ENCODE measurements around the gene LANCL2. TPM values are rescaled to one million over a fixed set of nuclear protein-coding genes. Genes with fewer than 3 reads are reported as not detected.

The LANCL2 gene
- total and polyA plus RNA-seq, 9 of the 15 experiments (the other 6 are each of a cell fraction or from before 2014, with no cell fraction given) = 5.3 to 18.5 (median 13.5) TPM

GRCh38 chr7:55325371-55325792, 39.8 kb upstream of the LANCL2 start:
- in situ Hi-C loops (cut with MboI) = no loop called here

More at GRCh38 chr7:55325371-55325792, 39.8 kb upstream of the LANCL2 start:
- 4% methylated on average over 5 of the region's 5 CpGs for WGBS (ENCODE audit: insufficient coverage, low coverage, missing lambda C conversion rate)
- TF ChIP-seq, protein P1, sequence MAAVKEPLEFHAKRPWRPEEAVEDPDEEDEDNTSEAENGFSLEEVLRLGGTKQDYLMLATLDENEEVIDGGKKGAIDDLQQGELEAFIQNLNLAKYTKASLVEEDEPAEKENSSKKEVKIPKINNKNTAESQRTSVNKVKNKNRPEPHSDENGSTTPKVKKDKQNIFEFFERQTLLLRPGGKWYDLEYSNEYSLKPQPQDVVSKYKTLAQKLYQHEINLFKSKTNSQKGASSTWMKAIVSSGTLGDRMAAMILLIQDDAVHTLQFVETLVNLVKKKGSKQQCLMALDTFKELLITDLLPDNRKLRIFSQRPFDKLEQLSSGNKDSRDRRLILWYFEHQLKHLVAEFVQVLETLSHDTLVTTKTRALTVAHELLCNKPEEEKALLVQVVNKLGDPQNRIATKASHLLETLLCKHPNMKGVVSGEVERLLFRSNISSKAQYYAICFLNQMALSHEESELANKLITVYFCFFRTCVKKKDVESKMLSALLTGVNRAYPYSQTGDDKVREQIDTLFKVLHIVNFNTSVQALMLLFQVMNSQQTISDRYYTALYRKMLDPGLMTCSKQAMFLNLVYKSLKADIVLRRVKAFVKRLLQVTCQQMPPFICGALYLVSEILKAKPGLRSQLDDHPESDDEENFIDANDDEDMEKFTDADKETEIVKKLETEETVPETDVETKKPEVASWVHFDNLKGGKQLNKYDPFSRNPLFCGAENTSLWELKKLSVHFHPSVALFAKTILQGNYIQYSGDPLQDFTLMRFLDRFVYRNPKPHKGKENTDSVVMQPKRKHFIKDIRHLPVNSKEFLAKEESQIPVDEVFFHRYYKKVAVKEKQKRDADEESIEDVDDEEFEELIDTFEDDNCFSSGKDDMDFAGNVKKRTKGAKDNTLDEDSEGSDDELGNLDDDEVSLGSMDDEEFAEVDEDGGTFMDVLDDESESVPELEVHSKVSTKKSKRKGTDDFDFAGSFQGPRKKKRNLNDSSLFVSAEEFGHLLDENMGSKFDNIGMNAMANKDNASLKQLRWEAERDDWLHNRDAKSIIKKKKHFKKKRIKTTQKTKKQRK (IDR thresholded peaks at IDR 0.05; ENCODE audit: borderline replicate concordance, low read depth, low read length) = no peak
- TF ChIP-seq ZNF217 (CRISPR knock-in tag; IDR thresholded peaks at IDR 0.05) (no peak), RREB1 (CRISPR knock-in tag; IDR thresholded peaks at IDR 0.05) (no peak)
- no peak overlapping the region for H3K4me2 ChIP-seq (ENCODE audit: insufficient read depth, low read length)
- no peak overlapping the region for H3K9ac ChIP-seq (ENCODE audit: insufficient read depth in 1 of 2, low read depth in 2 of 2, low read length in 2 of 2)
- no peak overlapping the region for H2AFZ ChIP-seq (ENCODE audit: low read depth, low read length)
- intact Hi-C loops (cut with micrococcal nuclease) = no loop called here
- no peak overlapping the region for H3K4me3 ChIP-seq
- H3K36me3 ChIP-seq (ENCODE audit: control insufficient read depth, insufficient read depth, low read length) = no peaks in the 10 kb centered on the region
- ATAC-seq = no peak
- no peaks in the 10 kb centered on the region for H3K9me3 ChIP-seq (replicated peaks; ENCODE audit: control insufficient read depth, insufficient read depth, low read depth, low read length)
- no TSS peak for BruUV-seq (replicated peaks)
- no peak overlapping the region for H3K27ac ChIP-seq (ENCODE audit: extremely low read depth, low read depth, low read length)
- ChIA-PET POLR2A (interaction anchor here (0.6 to 0.7 kb wide), 2 partner anchors 18 to 22 kb away, joined by 3 read pairs; no protein-coding TSS in a partner anchor), CTCF (ENCODE audit: low intra/inter-chr PET ratio) (no interaction called here)
- H3K79me2 ChIP-seq (ENCODE audit: control insufficient read depth, insufficient read depth, low read length) = no peaks in the 10 kb centered on the region
- FAIRE-seq = no peak
- no peaks in the 10 kb centered on the region for H3K4me1 ChIP-seq (replicated peaks in 1 of 2; ENCODE audit: control insufficient read depth in 2 of 2, insufficient read depth in 2 of 2, low read length in 2 of 2)
- H3K9me1 ChIP-seq (ENCODE audit: control insufficient read depth, insufficient read depth, low read length) = no peaks in the 10 kb centered on the region
- DNase-seq (ENCODE audit: extremely low read depth in 1 of 4, low spot score in 3 of 4) = no peak
- no peaks in the 10 kb centered on the region for H4K20me1 ChIP-seq (replicated peaks; ENCODE audit: control insufficient read depth, insufficient read depth, low read length)
- H3K27me3 ChIP-seq (ENCODE audit: control insufficient read depth in 2 of 2, insufficient read depth in 2 of 2, low read length in 2 of 2) = peaks cover 4 to 12% of the 10 kb centered on the region in 2 experiments; a peak in 4 of 5 replicates
